ENCODE data around the gene NPM3.

Gene NPM3

DNA sequence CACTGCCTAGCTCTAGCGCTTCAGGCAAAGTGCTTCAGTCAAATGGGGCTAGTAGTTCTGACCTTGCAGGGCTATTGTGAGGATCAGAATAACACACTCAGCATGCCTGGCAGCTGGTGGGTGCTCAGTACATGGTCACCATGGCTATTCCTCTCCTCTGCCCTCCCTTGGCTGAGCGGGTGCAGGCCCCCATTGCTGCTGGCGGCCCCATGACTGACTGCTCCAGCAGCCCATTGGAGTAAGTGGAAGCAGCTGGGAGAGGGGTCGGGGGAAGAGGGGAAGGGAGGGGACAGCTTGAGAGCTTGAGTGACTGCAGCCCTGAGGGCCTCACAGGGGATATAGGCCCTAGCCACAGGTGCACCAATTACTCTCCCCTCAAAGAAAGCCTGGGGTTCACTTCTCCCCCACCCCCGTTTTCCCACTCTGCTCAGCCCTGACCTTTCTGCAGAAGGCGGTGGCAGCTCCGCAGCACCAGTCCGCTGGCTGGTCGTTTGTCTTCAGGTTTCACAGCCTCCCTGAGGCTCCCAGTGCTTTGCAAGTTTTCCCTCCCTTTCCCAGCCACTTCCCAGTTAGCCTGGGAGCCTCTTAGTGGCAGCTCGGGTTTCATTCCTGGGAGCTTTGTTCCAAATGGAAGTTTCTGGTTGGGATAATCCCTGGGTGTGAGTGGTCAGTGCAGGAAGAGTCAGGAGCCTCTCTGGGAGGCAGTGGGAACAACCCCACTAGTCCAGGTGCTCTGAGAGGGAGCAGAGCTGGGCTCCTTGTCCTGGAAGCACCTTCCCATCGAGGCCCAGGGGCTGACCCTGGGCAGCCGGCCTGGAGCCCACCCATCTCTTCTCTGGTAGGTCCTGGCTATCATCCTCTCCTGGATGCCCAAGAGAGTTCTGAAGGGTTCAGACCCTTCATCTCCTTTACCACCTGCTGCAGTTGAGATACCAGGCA, 23.7 kb downstream of the NPM3 start:
- TF ChIP-seq, protein P1, sequence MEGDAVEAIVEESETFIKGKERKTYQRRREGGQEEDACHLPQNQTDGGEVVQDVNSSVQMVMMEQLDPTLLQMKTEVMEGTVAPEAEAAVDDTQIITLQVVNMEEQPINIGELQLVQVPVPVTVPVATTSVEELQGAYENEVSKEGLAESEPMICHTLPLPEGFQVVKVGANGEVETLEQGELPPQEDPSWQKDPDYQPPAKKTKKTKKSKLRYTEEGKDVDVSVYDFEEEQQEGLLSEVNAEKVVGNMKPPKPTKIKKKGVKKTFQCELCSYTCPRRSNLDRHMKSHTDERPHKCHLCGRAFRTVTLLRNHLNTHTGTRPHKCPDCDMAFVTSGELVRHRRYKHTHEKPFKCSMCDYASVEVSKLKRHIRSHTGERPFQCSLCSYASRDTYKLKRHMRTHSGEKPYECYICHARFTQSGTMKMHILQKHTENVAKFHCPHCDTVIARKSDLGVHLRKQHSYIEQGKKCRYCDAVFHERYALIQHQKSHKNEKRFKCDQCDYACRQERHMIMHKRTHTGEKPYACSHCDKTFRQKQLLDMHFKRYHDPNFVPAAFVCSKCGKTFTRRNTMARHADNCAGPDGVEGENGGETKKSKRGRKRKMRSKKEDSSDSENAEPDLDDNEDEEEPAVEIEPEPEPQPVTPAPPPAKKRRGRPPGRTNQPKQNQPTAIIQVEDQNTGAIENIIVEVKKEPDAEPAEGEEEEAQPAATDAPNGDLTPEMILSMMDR (IDR thresholded peaks at IDR 0.05; ENCODE audit: borderline replicate concordance, control extremely low read depth, extremely low read depth, insufficient read depth, missing control alignments), result no peak
- DNase-seq (ENCODE audit: low spot score), result no peak
- in situ Hi-C loops (cut with MboI; ENCODE audit: low sequenced_read_pairs, unreplicated experiment), result no loop called here

DNA sequence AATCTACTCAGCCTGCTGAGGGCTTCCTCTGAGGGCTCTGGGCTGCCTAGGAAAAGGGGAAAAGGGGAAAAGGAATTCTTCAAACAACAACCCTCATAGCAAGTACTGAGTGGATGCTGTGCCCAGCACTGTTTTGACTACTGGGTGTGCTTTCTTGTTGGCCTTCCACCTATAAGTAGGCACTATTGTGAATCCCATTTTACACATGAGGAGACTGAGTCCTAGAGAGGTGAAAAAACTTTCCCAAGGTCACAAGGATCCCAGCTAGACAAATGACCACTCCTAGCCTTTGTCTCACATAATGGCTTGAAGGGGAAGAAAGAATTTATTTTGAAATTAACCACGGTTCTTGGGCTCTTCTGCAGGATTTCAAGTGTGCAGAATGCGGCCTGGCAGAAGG, 24.4 kb downstream of the NPM3 start:
- DNase-seq (ENCODE audit: low spot score), result no peak
- TF ChIP-seq, protein P1 (IDR thresholded peaks at IDR 0.05; ENCODE audit: borderline replicate concordance, control extremely low read depth, extremely low read depth, insufficient read depth, missing control alignments), result no peak
- in situ Hi-C loops (cut with MboI; ENCODE audit: low sequenced_read_pairs, unreplicated experiment), result no loop called here

DNA sequence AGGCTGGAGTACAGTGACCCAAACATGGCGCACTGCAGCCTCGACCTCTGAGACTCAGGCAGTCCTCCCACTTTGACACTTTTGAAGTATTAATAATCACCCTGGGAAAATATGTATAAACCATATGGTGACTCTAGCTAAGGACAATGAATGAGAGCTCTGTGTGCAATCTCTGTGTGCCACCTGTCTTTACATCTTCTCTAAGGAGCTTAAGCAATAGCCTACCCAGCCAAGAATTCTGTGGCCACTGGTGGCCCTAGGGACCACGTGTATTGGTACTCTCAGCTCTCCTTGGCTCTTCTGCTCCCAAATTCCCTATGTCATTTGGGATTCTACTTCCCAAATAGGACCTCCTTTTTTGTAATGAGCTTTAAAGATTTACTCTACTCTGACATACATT, 31.0 kb downstream of the NPM3 start:
- TF ChIP-seq, protein P1 (IDR thresholded peaks at IDR 0.05; ENCODE audit: borderline replicate concordance, control extremely low read depth, extremely low read depth, insufficient read depth, missing control alignments), result no peak
- DNase-seq (ENCODE audit: low spot score), result no peak
- in situ Hi-C loops (cut with MboI; ENCODE audit: low sequenced_read_pairs, unreplicated experiment), result no loop called here

DNA sequence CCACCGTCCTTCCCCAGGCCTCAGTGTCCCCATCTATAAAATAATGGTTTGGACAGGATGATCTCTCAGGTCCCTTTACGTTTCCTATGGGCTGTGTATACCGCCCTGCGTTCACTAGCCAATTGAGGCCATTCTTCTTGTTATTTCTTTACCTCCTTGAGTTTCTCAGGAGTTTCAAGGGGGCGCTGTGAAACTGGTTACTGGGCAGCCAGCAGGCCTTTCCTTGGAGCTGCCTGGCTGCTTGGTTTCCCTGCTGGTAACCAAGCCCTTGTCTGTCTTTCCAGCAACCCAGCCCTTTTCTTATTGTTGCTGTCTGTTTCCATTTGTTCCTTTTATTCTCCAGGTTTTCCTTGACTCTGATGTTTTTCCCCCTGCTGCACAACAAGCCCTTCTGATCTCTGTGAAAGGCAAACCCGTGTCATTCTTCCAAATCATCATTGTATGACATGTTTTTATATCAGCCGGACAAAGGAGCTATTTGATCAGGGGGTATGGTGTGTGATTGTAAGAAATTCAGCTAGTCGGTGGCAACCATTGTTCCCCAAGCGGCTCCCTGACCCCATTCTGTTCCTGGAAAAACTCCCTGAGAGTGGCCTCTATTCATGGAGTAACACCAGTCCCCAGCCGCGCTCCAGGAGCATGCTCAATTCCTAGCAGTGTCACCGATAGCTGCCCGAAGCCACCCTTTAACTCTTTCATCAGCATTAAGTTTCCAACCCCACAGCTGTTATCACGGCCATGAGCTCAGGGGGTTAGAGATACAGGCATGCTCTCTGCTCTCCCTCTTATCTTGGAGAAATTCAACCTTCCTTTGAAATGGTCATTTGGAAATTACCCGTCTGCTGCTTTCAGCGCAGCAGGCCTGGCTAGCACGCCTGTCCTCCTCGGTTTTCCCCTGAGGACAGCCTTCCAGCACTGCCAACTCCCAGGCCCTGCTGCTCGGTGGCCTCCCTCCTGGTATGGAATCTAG, 33.9 kb downstream of the NPM3 start:
- in situ Hi-C loops (cut with MboI; ENCODE audit: low sequenced_read_pairs, unreplicated experiment), result no loop called here
- TF ChIP-seq, protein P1 (IDR thresholded peaks at IDR 0.05; ENCODE audit: borderline replicate concordance, control extremely low read depth, extremely low read depth, insufficient read depth, missing control alignments), result no peak
- DNase-seq (ENCODE audit: low spot score), result no peak

DNA sequence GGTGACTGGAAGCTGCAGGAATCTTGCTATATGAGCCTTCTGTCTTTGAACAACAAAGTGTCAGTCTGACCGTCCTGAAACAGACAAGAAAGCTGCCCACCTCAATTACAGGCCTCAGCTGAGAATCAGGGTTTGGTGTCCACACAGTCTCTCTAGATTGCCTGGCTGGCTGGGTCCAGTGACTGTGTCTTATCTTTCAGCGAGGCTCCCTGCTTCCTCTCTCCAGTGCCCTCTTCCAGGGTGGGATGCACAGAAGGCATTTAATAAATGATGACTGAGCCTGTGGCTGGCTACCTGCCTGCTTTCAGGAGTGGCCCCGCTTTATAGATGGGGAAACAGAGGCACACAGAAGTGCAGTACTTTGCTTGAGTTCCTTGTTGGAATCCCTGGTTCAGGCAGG, 34.8 kb downstream of the NPM3 start:
- DNase-seq (ENCODE audit: low spot score), result no peak
- in situ Hi-C loops (cut with MboI; ENCODE audit: low sequenced_read_pairs, unreplicated experiment), result no loop called here
- TF ChIP-seq, protein P1 (IDR thresholded peaks at IDR 0.05; ENCODE audit: borderline replicate concordance, control extremely low read depth, extremely low read depth, insufficient read depth, missing control alignments), result no peak

DNA sequence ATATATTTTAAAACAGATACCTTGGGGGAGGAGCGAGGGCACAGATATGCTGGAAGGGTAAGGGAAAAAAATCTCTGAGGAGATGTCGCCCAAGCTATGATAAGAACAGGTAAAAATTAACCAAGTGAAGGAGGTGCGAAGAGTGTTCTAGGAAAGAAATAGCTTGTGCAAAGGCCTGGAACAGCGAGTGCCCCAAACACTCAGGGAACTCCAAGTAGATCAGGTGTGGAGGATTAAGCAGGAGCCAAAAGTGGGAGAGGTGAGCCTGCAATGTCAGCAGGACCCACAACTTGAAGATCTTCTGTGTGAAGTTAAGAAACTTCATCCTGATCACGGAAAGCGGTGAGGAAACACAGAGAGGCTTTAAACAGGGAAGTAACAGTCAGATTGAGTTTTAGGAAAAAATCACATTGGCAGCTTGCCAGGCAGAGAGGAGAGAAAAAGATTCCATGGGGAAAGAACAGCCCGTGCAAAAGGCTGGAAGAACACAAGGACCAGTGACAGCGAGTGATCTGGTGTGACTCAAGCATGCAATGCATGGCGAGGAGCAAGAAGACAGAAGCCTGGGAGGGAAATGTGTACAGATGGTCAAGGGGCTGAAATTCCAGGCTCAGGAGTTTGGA, 38.1 kb downstream of the NPM3 start:
- no peak for DNase-seq (ENCODE audit: low spot score)
- in situ Hi-C loops (cut with MboI; ENCODE audit: low sequenced_read_pairs, unreplicated experiment), result no loop called here
- TF ChIP-seq, protein P1 (IDR thresholded peaks at IDR 0.05; ENCODE audit: borderline replicate concordance, control extremely low read depth, extremely low read depth, insufficient read depth, missing control alignments), result no peak
